Left lung (tissue), 10 donors: Measurements from ENCODE around the gene CEP89. TPM values are rescaled to one million over a fixed set of nuclear protein-coding genes. Genes with fewer than 3 reads are reported as not detected.

Experiments
- ATAC-seq: fragments of 200-7000 bp; cut with Tn5 transposase; one replicate; pipeline ENCODE4 v1.9.1; 2020; ENCODE audit warnings: moderate library complexity
- DNase-seq, 4 donors: peaks; one replicate each; pipeline ENCODE4 v3.0.0-alpha.2; 2013 to 2020
- H3K27ac ChIP-seq, 2 donors: fragments of 200-600 bp; sonication (generic) in 1 of 2; one replicate each; pipeline versions ENCODE4 v1.5.0 to v1.8.0; 2020 to 2021
- H3K27me3 ChIP-seq, 2 donors: fragments of 200-600 bp; sonication (generic) in 1 of 2; one replicate each; pipeline versions ENCODE4 v1.5.0 to v1.8.0; 2020 to 2021
- H3K36me3 ChIP-seq, 2 donors: fragments of 200-600 bp; sonication (generic) in 1 of 2; one replicate each; pipeline versions ENCODE4 v1.5.0 to v1.8.0; 2020 to 2021
- H3K4me1 ChIP-seq, 2 donors: fragments of 200-600 bp; one replicate each; pipeline ENCODE4 v1.8.0; 2021
- H3K4me3 ChIP-seq, 2 donors: fragments of 200-600 bp; sonication (generic) in 1 of 2; one replicate each; pipeline versions ENCODE4 v1.5.0 to v1.8.0; 2020 to 2021; ENCODE audit warnings: mild to moderate bottlenecking in 1 of 2
- H3K9me3 ChIP-seq, 2 donors: fragments of 200-600 bp; sonication (generic) in 1 of 2; one replicate each; pipeline versions ENCODE4 v1.5.0 to v1.8.0; 2020 to 2021
- intact Hi-C, 2 donors: fragments of 100-400 bp; cut with DNase I; formaldehyde crosslinking; loops; one replicate each; pipeline versions ENCODE4 v1.11.2 to v1.14.2; 2022
- polyA plus RNA-seq, 6 donors: library from polyadenylated mRNA; unstranded; fragments of 120-200 nt; gene quantifications; one replicate each; pipeline ENCODE4 v1.2.1, GENCODE V29; 2013; ENCODE audit not compliant: insufficient read length in 6 of 6
- total RNA-seq, 2 donors: library from RNA; stranded (reverse); fragmentation: NEBNext Ultra II Directional; extraction: Animal tissue kit (Norgen Biotek cat#: 25700); gene quantifications; one replicate each; pipeline ENCODE4 v1.2.1, GENCODE V29; 2021
- TF ChIP-seq, protein P1 (sequence below), 2 donors: fragments of 200-600 bp; sonication (generic) in 1 of 2; IDR thresholded peaks; one replicate each; pipeline versions ENCODE4 v1.5.0 to v1.8.0; 2021; ENCODE audit warnings: antibody characterized with exemption in 2 of 2
- donor health status: DM: no; HTN: yes; CAD: no.
- donor health status: DM: no; HTN: no; CAD: no.

The CEP89 gene
- total and polyA plus RNA-seq, 8 donors, result 19.1 to 37.9 (median 32.3) TPM

DNA sequence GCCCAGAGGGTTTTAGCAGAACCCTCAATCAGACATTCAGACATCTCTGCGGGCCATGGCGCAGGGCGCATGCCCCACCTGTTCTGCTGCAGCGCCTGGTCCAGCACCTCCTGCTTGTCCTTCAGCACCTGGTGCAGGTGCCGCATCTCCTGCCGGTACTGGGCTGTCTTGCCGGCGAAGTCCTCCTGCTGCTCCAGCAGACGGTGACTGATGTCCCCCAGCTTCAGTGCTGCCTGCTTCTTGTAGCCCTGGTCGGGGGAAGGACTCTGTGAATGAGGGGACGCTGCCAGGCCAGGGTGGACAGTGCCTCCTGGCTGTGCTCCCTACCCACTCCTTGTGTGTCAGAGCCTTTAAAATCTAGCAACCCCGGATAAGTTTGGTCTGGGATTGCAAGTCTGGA is 90.0 kb downstream of the CEP89 start:
- TF ChIP-seq, protein P1, sequence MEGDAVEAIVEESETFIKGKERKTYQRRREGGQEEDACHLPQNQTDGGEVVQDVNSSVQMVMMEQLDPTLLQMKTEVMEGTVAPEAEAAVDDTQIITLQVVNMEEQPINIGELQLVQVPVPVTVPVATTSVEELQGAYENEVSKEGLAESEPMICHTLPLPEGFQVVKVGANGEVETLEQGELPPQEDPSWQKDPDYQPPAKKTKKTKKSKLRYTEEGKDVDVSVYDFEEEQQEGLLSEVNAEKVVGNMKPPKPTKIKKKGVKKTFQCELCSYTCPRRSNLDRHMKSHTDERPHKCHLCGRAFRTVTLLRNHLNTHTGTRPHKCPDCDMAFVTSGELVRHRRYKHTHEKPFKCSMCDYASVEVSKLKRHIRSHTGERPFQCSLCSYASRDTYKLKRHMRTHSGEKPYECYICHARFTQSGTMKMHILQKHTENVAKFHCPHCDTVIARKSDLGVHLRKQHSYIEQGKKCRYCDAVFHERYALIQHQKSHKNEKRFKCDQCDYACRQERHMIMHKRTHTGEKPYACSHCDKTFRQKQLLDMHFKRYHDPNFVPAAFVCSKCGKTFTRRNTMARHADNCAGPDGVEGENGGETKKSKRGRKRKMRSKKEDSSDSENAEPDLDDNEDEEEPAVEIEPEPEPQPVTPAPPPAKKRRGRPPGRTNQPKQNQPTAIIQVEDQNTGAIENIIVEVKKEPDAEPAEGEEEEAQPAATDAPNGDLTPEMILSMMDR (IDR thresholded peaks at IDR 0.05), result no peak

GRCh38 chr19:32880622-32881021 is 91.1 kb downstream of the CEP89 start:
- H3K27me3 ChIP-seq, result no peaks in the 10 kb centered on the region

More for the DNA sequence above, 90.0 kb downstream of the CEP89 start:
- DNase-seq (no peak), ATAC-seq (no peak)
- H3K27ac ChIP-seq, result no peak overlapping the region
- no peak overlapping the region for H3K4me3 ChIP-seq
- H3K9me3 ChIP-seq, result no peaks in the 10 kb centered on the region
- intact Hi-C loops, result no loop called here
- H3K36me3 ChIP-seq, result peaks cover 0 to 29% of the 10 kb centered on the region in 2 donors
- no peaks in the 10 kb centered on the region for H3K27me3 ChIP-seq
- no peaks in the 10 kb centered on the region for H3K4me1 ChIP-seq

DNA sequence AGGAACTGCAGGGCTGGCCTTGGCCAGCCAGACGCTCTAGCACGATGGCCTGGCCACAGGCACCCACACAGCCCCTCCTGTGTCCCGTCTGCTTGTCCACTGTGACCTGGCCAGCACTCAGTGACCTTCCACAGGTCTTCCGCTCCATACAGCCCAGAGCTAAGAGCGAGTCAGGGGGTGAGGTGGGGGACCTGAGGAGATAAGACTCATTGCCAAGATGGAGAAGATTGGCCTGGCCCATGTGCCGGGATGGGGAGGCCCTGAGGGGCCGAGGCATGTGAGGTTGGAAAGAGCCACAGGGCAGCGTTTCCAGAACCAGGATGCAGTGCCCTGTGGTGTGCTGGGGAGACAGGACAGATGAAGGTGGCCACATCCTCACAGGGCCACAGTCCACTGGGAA is 92.0 kb downstream of the CEP89 start:
- no peak overlapping the region for H3K4me3 ChIP-seq

More at GRCh38 chr19:32880622-32881021, 91.1 kb downstream of the CEP89 start:
- Histone ChIP-seq H3K27ac (no peak overlapping the region), H3K9me3 (no peaks in the 10 kb centered on the region), H3K36me3 (peaks cover 0 to 25% of the 10 kb centered on the region in 2 donors), H3K4me1 (no peaks in the 10 kb centered on the region), H3K4me3 (no peak overlapping the region)
- intact Hi-C loops, result no loop called here
- no peak for DNase-seq
- TF ChIP-seq, protein P1 (IDR thresholded peaks at IDR 0.05), result no peak
- no peak for ATAC-seq

GRCh38 chr19:32878988-32879387 is 92.8 kb downstream of the CEP89 start:
- no peak for DNase-seq
- Histone ChIP-seq H3K9me3 (no peaks in the 10 kb centered on the region), H3K4me1 (no peaks in the 10 kb centered on the region), H3K36me3 (peaks cover 0 to 25% of the 10 kb centered on the region in 2 donors), H3K27me3 (no peaks in the 10 kb centered on the region), H3K4me3 (no peak overlapping the region), H3K27ac (no peak overlapping the region)
- ATAC-seq, result no peak
- intact Hi-C loops, result no loop called here
- TF ChIP-seq, protein P1 (IDR thresholded peaks at IDR 0.05), result no peak

More for the DNA sequence above, 92.0 kb downstream of the CEP89 start:
- intact Hi-C loops, result no loop called here
- ATAC-seq (no peak), DNase-seq (no peak)
- TF ChIP-seq, protein P1 (IDR thresholded peaks at IDR 0.05), result no peak
- no peak overlapping the region for H3K27ac ChIP-seq
- no peaks in the 10 kb centered on the region for H3K27me3 ChIP-seq
- no peaks in the 10 kb centered on the region for H3K4me1 ChIP-seq
- H3K9me3 ChIP-seq, result no peaks in the 10 kb centered on the region
- H3K36me3 ChIP-seq, result peaks cover 0 to 25% of the 10 kb centered on the region in 2 donors

- H3K4me3 ChIP-seq, result no peak overlapping the region
- H3K9me3 ChIP-seq, result no peaks in the 10 kb centered on the region
- TF ChIP-seq, protein P1 (IDR thresholded peaks at IDR 0.05), result no peak
- H3K27ac ChIP-seq, result no peak overlapping the region
- no peaks in the 10 kb centered on the region for H3K4me1 ChIP-seq
- intact Hi-C loops, result no loop called here
- H3K27me3 ChIP-seq, result no peaks in the 10 kb centered on the region
- ATAC-seq, result no peak
- peaks cover 0 to 25% of the 10 kb centered on the region in 2 donors for H3K36me3 ChIP-seq
- DNase-seq, result no peak
Measured at GRCh38 chr19:32877977-32878745, 93.6 kb downstream of the CEP89 start.
